A673 (cell line): ENCODE data around the gene SAG.

Experiments used
- CTCF ChIP-seq: fragments of 300-800, 200-600 bp; sonication (generic); conservative IDR thresholded peaks from 2 replicates; pipeline ENCODE4 v1.5.1; 2017; ENCODE audit warnings: low read depth, mild to moderate bottlenecking, antibody characterized with exemption, low read length, moderate library complexity, mixed read lengths
- EZH2 ChIP-seq: fragments of 200-600 bp; sonication (generic); IDR thresholded peaks from 2 replicates; pipeline ENCODE4 v1.6.1; 2017; ENCODE audit warnings: borderline replicate concordance, low read depth, mild to moderate bottlenecking, mixed read lengths, antibody characterized with exemption, low read length; ENCODE audit not compliant: poor library complexity, severe bottlenecking

DNA sequence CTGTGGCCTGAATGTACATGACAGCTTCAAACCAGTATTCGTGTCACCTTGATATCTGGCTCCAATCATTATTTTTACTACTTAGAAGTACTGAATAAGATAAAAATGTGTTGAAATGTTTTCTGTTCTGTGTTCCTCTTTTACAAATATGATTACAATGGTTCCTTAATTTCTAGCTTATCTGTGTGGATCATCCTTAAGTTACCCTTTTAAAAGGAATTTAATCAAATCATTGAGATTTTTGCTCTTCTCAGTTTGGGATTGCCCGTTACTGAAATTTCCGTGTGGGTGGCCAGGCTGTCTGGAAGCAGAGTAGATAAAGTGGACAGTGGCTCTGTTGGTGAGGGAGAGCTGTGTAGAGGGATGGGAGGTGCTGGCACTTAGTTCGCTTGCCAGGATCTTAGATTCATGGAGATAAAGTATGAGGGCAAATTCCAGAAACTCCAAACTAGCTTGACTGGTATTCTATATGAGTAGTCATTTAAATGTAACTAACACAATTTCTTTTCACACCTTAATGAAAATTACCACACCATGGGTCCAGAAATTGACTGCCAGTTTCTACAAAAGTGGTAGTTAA, 27.4 kb upstream of the SAG start:
- TF ChIP-seq CTCF: no peak
- TF ChIP-seq EZH2: no peak
